ENCODE data around the gene LYPD5.

LYPD5 gene

DNA sequence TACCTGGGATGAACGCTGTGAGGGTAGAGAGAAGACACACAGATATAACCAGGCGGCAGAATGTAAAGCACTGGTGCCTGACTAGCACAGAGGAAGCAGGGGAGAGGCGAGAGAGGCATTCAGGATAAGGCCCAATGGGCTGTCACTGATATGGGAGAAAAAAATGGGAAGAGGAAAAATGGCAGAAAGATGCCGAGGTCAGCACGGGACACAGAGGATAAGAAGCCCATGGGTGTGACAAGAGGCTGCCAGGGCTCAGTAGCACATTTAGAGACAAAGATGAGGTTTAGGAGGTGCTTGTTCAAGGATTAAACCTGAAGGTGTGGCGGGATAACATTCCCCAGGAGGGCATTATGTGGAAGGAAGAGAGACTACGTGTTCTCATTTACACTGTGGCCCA lies 53.1 kb downstream of the LYPD5 start:
- TF ChIP-seq CTCF (IDR thresholded peaks at IDR 0.05; ENCODE audit: low read depth, low read length) = no peak
- DNase-seq (ENCODE audit: low read depth, low spot score) = no peak
- no peak overlapping the region for H3K4me3 ChIP-seq (ENCODE audit: low read depth, low read length)
- in situ Hi-C loops (cut with HindIII; ENCODE audit: low sequenced_read_pairs) = no loop called here

DNA sequence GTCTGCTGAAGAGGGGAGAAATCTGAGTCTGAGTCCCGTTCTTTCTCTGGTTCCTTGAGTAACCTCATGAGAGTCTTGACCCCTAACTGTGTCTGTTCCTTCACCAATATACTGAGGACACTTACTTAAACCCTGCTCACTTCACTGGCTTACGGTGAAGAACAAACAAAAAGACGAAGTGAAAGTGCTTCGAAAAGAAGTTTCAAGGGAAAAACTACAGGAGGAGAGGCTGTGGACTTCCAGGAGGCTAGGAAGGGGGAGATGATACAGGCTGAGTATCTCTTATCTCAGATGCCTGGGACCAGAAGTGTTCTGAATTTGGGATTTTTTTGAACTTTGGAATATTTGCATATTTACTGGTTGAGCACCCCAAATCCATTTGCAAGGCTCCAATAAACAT lies 53.6 kb downstream of the LYPD5 start:
- no peak overlapping the region for H3K4me3 ChIP-seq (ENCODE audit: low read depth, low read length)
- in situ Hi-C loops (cut with HindIII; ENCODE audit: low sequenced_read_pairs) = no loop called here
- TF ChIP-seq CTCF (IDR thresholded peaks at IDR 0.05; ENCODE audit: low read depth, low read length) = no peak
- DNase-seq (ENCODE audit: low read depth, low spot score) = no peak

- no peak overlapping the region for H3K4me3 ChIP-seq (ENCODE audit: low read depth, low read length)
- no peak for DNase-seq (ENCODE audit: low read depth, low spot score)
- in situ Hi-C loops (cut with HindIII; ENCODE audit: low sequenced_read_pairs) = no loop called here
- no peak for TF ChIP-seq CTCF (IDR thresholded peaks at IDR 0.05; ENCODE audit: low read depth, low read length)
Observed at GRCh38 chr19:43748205-43748594, 54.0 kb downstream of the LYPD5 start.

GRCh38 chr19:43747557-43748204 lies 54.6 kb downstream of the LYPD5 start:
- in situ Hi-C loops (cut with HindIII; ENCODE audit: low sequenced_read_pairs) = no loop called here
- TF ChIP-seq CTCF (IDR thresholded peaks at IDR 0.05; ENCODE audit: low read depth, low read length) = no peak
- peak; percentile 29 for DNase-seq (ENCODE audit: low read depth, low spot score)
- no peak overlapping the region for H3K4me3 ChIP-seq (ENCODE audit: low read depth, low read length)

All from astrocyte of the spinal cord (primary cell).